ENCODE data around the gene NUDT13.

Gene NUDT13

GRCh38 chr10:73110345-73110849, at the start of gene NUDT13:
Gene NUDT13, plus strand, starts transcription at chr10:73110455. Its CDS starts 3,911 bp downstream, at chr10:73114366.
- DNase-seq, result no peak

- DNase-seq, result peak; percentile 2
Measured at GRCh38 chr10:73060738-73061635, 49.3 kb upstream of the NUDT13 start.

- DNase-seq, result no peak
Measured at GRCh38 chr10:73061743-73062142, 48.5 kb upstream of the NUDT13 start.

DNA sequence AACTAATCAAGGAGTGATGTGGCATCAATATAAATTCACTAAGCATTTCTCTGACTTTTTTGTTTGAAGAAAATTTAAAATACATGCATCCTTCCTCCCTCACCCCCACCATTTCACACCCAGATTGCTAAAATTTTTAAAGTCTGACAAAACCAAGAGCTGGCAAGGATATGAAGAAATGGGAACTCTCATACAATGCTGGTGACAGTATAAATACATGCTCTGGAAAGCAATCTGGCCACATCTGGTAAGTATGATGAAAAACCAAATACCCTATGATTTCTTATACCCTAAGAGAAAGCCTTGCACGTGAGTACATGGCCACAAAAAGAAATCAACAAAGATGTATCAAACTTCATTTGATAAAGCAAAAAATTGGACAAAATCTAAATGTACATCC, 44.8 kb upstream of the NUDT13 start:
- DNase-seq, result no peak

DNA sequence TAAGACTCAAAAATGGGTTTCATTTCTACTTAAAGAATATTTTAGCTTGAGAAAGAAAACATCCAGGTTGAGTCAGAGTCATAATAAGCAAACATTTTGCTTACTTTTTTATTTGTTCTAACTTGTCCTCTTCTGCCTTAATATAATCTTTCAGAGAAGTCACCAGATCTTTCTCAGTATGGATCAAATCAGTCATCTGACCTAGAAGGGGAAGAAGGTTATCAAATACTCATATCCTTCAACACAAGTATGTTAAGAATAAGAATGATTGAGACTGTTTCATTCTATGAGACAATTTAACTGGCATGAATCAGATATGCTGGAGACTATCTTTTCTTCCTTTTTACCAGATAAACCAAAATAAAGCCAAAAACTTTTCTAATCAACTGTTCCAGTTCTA, 36.6 kb upstream of the NUDT13 start:
- no peak for DNase-seq

DNA sequence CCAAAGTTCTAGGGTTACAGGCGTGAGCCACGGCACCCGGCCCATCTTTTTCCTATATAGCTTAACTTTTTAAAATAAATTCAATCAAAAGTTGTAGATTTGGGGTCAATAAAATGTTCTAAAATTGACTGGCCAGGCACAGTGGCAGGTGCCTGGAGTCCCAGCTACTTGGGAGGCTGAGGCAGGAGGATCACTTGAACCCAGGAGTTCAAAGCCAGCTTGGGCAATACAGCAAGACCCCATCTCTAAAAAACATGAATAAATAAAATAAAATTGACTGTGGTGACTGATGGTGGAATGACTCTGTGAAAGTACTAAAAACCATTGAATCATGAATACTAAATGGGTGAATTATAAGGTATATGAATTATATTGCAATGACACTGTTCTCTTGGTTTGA, 34.4 kb upstream of the NUDT13 start:
- no peak for DNase-seq

GRCh38 chr10:73076360-73077183, 33.7 kb upstream of the NUDT13 start:
- no peak for DNase-seq

DNA sequence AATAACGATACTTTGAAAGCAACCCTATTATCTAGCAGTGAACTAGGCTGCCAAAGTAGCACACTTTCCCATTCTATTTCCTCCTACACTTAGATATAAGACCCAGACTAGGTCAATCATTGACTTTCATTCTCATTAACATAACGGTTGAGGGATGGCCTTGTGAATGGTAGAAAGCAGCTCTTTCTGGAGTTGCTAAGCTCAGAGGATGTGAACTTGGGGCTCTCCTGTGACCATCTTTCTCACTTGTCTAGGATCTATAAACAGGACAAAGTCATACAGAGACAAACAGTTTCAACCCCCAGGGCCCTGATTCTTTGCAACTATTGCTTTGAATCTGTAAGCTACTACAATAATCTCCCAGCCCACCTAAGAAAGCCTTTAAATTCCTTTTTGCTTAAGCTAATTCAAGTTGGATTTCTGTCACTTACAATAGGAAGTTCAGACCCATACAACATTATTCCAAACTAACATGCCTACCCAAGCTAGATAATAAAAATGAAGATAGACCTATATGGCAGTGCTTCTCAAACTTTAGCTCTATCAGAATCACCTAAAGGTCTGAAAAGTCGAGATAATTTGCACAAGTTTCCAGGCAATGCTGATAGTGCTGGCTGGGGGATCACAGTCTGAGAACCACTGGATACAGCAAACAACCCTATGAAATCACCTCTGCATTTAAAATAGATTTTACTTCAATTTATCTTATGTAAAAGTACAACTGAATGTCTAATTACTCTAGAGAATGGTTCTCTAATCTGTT, 30.3 kb upstream of the NUDT13 start:
- DNase-seq, result no peak

- DNase-seq, result no peak
Measured at GRCh38 chr10:73083221-73083620, 27.0 kb upstream of the NUDT13 start.

- DNase-seq, result no peak
Measured at GRCh38 chr10:73084209-73084608, 26.0 kb upstream of the NUDT13 start.

DNA sequence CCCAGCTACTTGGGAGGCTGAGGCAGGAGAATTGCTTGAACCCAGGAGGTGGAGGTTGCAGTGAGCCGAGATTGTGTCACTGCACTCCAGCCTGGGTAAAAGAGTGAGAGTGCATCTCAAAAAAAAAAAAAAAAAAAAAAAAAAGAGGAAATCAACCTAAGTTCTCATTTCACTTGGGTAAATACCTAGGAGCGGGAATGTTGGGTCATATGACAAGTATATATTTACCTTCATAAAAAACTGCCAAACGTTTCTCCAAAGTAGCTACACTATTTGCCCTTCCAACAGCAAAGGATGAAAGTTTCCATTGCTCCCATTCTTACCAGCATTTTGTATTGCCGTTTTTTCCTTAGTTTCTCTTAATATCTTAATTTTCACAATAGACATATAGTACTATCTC, 23.4 kb upstream of the NUDT13 start:
- no peak for DNase-seq

- no peak for DNase-seq
Measured at GRCh38 chr10:73088304-73088703, 22.0 kb upstream of the NUDT13 start.

DNA sequence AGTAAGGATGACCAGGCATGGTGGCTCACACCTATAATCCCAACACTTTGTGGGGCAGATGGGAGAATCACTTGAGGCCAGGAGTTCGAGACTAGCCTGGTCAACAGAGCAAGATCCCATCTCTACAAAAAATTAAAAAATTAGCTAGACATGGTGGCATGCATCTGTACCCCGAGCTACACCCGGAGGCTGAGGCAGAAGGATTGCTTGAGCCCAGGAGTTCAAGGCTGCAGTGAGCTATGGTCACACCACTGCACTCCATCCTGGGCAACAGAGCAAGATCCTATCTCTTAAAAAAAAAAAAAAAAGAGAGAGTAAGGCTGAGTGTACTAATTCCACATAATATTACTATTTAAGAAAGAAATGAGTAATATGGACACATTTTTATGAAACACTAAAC, 17.4 kb upstream of the NUDT13 start:
- DNase-seq, result no peak

- no peak for DNase-seq
Measured at GRCh38 chr10:73093922-73094850, 16.1 kb upstream of the NUDT13 start.

GRCh38 chr10:73094986-73095480, 15.2 kb upstream of the NUDT13 start:
- no peak for DNase-seq

DNA sequence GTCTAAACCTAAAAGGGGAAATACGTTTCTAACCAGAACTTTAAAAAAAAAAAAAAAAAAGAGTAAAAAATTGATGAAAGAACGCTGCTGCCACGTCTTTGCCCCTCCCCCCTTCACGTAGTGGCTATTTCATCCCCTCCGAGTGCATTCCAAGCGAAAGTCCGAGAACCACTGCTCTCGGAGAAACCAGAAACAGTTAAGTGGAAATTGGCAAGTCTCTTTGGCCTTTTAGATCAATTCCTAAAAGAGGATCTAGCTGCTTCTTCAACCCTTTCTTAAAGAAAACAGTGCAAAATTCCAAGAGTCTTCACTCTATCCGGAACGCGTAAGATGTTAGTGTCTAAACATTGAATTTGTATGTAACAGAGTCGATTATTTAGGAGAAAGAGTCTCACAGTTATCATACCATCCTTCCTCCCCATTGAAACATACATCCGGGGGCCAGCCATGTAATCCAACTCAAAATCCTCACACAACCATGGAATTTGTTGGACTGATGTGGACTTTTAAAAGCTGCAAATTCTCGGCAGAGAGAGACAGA, 14.7 kb upstream of the NUDT13 start:
- no peak for DNase-seq

GRCh38 chr10:73096041-73096448, 14.2 kb upstream of the NUDT13 start:
- no peak for DNase-seq

DNA sequence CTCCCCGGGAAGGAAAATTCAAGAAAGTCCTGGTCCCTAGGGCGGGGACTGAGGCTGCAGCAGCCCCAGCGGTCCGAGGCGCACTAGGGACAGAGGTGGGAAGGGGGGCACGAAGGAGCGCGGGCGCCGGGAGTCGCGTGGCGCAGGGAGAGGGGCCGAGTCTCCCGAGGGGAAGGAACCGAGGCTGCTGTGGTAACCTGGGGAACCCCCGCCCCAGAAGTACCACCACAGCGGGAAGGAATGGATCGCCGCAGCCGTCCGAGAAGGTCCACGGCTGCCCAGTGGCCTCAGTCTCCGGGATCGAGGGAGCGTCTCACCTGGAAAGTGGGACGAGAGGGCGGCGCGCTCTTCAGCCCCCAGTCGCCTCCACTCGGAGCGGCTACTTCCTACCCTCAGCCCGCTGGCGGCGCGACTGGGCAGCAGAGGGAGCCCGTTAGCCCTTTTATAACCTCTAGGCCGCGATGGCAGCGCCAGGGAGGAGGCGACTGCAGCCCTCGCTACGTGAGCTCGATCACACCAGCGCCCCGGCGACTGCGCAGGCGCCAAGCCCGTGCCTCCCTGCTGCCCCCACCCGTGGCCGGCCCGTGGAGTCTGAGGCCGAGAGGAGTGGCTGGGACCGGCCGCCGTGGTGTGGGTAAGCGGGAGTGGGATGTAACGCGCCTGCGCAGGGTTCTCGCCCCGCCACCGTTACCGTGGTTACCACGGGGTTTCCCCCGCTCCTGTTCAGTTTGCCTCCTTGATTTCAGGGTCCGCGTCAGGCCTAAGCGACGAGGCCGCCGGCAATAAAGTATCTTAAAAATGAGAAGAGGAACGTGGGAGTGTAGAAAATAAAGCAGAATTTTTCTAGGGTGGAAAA, 13.6 kb upstream of the NUDT13 start, which contains the start of gene P4HA1:
Gene P4HA1 (minus strand): TSS at position 418 of the 856 bp plus-strand sequence. CDS start 21,983 bp downstream, outside the sequence.
- peak; percentile 82 for DNase-seq

DNA sequence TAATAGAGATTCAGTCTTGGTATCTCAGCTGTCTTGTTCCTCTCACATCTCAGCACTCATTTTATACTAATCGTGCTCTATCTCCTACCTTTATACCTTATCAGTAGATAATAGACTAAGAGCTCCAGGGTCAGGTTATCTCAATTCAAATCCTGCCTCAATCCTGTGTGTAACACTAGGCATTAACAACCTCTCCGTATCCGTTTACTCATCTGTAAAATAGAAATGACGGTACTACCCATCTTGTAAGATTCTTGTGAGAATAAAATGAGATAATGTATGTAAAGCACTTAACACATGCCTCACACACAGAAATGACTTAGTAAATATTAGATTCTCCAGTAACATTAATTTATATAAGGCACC, 13.0 kb upstream of the NUDT13 start:
- no peak for DNase-seq

- DNase-seq, result no peak
Measured at GRCh38 chr10:73099141-73099540, 11.1 kb upstream of the NUDT13 start.

All from DMS79 (cell line).